SK-N-SH (cell line): Measurements from ENCODE around the gene CRYBG3. TPM values are rescaled to one million over a fixed set of nuclear protein-coding genes. Genes with fewer than 3 reads are reported as not detected.

ENCODE experiments used
- CTCF ChIA-PET: fragments of 300-600, 350-600 bp; formaldehyde crosslinking; extraction: SDS; loops from one replicate; lab custom pipeline; 2021; lab: Yijun Ruan, JAX
- POLR2A ChIA-PET: fragments of 350-600 bp; sonication (Branson Sonifier 250); formaldehyde crosslinking; extraction: SDS; loops from one replicate; lab custom pipeline; 2020; ENCODE audit warnings: antibody characterized with exemption, inconsistent platforms; lab: Yijun Ruan, JAX
- DNase-seq: peaks from one replicate; pipeline ENCODE4 v3.0.0; 2012
- H2AFZ ChIP-seq: fragments of 200-600 bp; sonication (generic); 2 replicates; pipeline ENCODE4 v1.8.1; 2016; ENCODE audit warnings: antibody characterized with exemption, mild to moderate bottlenecking, low read depth
- H3F3A ChIP-seq: fragments of 200-600 bp; sonication (generic); replicated peaks from 2 replicates; pipeline ENCODE3; 2016; ENCODE audit warnings: antibody characterized with exemption, mild to moderate bottlenecking; ENCODE audit not compliant: insufficient read depth
- H3K27ac ChIP-seq, 2 experiments: fragments of 200-500 bp in 1 of 2; fragments of 200-600 bp in 1 of 2; sonication (Bioruptor generic) in 1 of 2; sonication (generic), shearing (Covaris generic) in 1 of 2; 2 replicates each; pipeline versions ENCODE4 v1.5.1 to v1.6.1; 2014 to 2016; ENCODE audit warnings: low read depth in 2 of 2, inconsistent platforms in 1 of 2, low read length in 1 of 2, mild to moderate bottlenecking in 1 of 2, mixed read lengths in 1 of 2
- H3K27me3 ChIP-seq: fragments of 200-600 bp; sonication (generic), shearing (Covaris generic); 2 replicates; pipeline ENCODE4 v1.6.1; 2016; ENCODE audit warnings: mixed run types; ENCODE audit not compliant: insufficient read depth
- H3K36me3 ChIP-seq, 2 experiments: fragments of 200-500 bp in 1 of 2; fragments of 200-600 bp in 1 of 2; sonication (Bioruptor generic) in 1 of 2; sonication (generic) in 1 of 2; replicated peaks in 1 of 2; 2 replicates each; pipeline versions ENCODE3 to v1.5.1; 2014 to 2016; ENCODE audit warnings: low read length in 1 of 2, mild to moderate bottlenecking in 1 of 2; ENCODE audit not compliant: insufficient read depth in 2 of 2, control insufficient read depth in 1 of 2
- H3K4me1 ChIP-seq, 2 experiments: fragments of 200-500 bp in 1 of 2; fragments of 200-600 bp in 1 of 2; sonication (Bioruptor generic) in 1 of 2; sonication (generic), shearing (Covaris generic) in 1 of 2; 2 replicates each; pipeline versions ENCODE4 v1.5.1 to v1.6.1; 2014 to 2016; ENCODE audit warnings: low read depth in 1 of 2, low read length in 1 of 2, mixed run types in 1 of 2; ENCODE audit not compliant: insufficient read depth in 2 of 2, control insufficient read depth in 1 of 2
- H3K4me2 ChIP-seq: fragments of 200-600 bp; sonication (generic), shearing (Covaris generic); 2 replicates; pipeline ENCODE4 v1.6.1; 2017; ENCODE audit warnings: mixed run types
- H3K4me3 ChIP-seq, 2 experiments: fragments of 200-500 bp in 1 of 2; fragments of 200-600 bp in 1 of 2; sonication (Bioruptor generic) in 1 of 2; sonication (generic), shearing (Covaris generic) in 1 of 2; 2 replicates each; pipeline versions ENCODE4 v1.5.1 to v1.8.1; 2014 to 2016; ENCODE audit warnings: low read depth in 2 of 2, inconsistent platforms in 1 of 2, low read length in 1 of 2, mild to moderate bottlenecking in 1 of 2, mixed read lengths in 1 of 2, moderate library complexity in 1 of 2
- H3K79me2 ChIP-seq: fragments of 200-600 bp; sonication (generic); 2 replicates; pipeline ENCODE4 v1.8.1; 2017; ENCODE audit warnings: mild to moderate bottlenecking; ENCODE audit not compliant: insufficient read depth
- H3K9ac ChIP-seq: fragments of 200-600 bp; sonication (generic); 2 replicates; pipeline ENCODE4 v1.6.1; 2017; ENCODE audit warnings: mixed run types
- H3K9me2 ChIP-seq: fragments of 200-600 bp; sonication (generic); 2 replicates; pipeline ENCODE4 v1.6.1; 2017; ENCODE audit warnings: mixed run types
- H3K9me3 ChIP-seq: fragments of 200-600 bp; sonication (generic); 2 replicates; pipeline ENCODE4 v1.6.1; 2017; ENCODE audit warnings: mixed run types, mild to moderate bottlenecking, moderate library complexity
- H4K20me1 ChIP-seq: fragments of 200-600 bp; sonication (generic); 2 replicates; pipeline ENCODE4 v1.6.1; 2017; ENCODE audit warnings: mild to moderate bottlenecking, mixed run types; ENCODE audit not compliant: insufficient read depth
- CHD2 ChIP-seq: fragments of 150-350 bp; IDR thresholded peaks from 2 replicates; pipeline ENCODE4 v1.6.1; 2018; ENCODE audit warnings: low read length; ENCODE audit not compliant: partially characterized antibody
- EP300 ChIP-seq, 2 experiments: IDR thresholded peaks; 2 replicates each; pipeline versions ENCODE4 v1.4.0 to v1.6.1; 2012; ENCODE audit warnings: borderline replicate concordance in 1 of 2, low read depth in 1 of 2, low read length in 1 of 2
- EZH2phosphoT487 ChIP-seq: fragments of 200-600 bp; sonication (generic); IDR thresholded peaks from 2 replicates; pipeline ENCODE4 v1.6.1; 2017; ENCODE audit warnings: low read depth, mixed run types, mild to moderate bottlenecking, antibody characterized with exemption, moderate library complexity, borderline replicate concordance
- FOSL2 ChIP-seq: IDR thresholded peaks from 2 replicates; pipeline ENCODE4 v1.4.0; 2012; ENCODE audit warnings: low read depth, mild to moderate bottlenecking, moderate library complexity, borderline replicate concordance
- FOXJ3 ChIP-seq: sonication (generic); formaldehyde crosslinking; IDR thresholded peaks from 2 replicates; pipeline ENCODE4 v1.5.1; 2020; ENCODE audit warnings: mild to moderate bottlenecking, missing genetic modification reagents
- GABPA ChIP-seq: IDR thresholded peaks from 2 replicates; pipeline ENCODE4 v1.4.0; 2012; ENCODE audit warnings: low read depth, mild to moderate bottlenecking
- IRF3 ChIP-seq: fragments of 150-350 bp; IDR thresholded peaks from 2 replicates; pipeline ENCODE4 v1.6.1; 2016; ENCODE audit warnings: mild to moderate bottlenecking, low read depth, low read length
- JUND ChIP-seq: IDR thresholded peaks from 2 replicates; pipeline ENCODE4 v1.4.0; 2012
- MEF2A ChIP-seq: IDR thresholded peaks from 2 replicates; pipeline ENCODE4 v1.4.0; 2012; ENCODE audit warnings: low read depth, borderline replicate concordance
- NRF1 ChIP-seq: IDR thresholded peaks from 2 replicates; pipeline ENCODE4 v1.6.1; 2012; ENCODE audit warnings: low read depth, mild to moderate bottlenecking, low read length
- RAD21 ChIP-seq: IDR thresholded peaks from 2 replicates; pipeline ENCODE4 v1.6.1; 2012; ENCODE audit warnings: mild to moderate bottlenecking, low read length
- TCF12 ChIP-seq: IDR thresholded peaks from 2 replicates; pipeline ENCODE4 v1.4.0; 2012
- WGBS: methylation state at CpG from one replicate; pipeline ENCODE4 v1.1.6; 2017; ENCODE audit warnings: low lambda C conversion rate; 5-methylcytosine and 5-hydroxymethylcytosine counted together
- polyA plus RNA-seq, 3 experiments: library from polyadenylated mRNA; depleted of rRNA; stranded (reverse); fragments of >200 nt; gene quantifications; 2 replicates each; pipeline ENCODE4 v1.2.3, GENCODE V29; 2012

Gene CRYBG3
- polyA plus RNA-seq, 1 of the 3 experiments (the other 2 are of a cell fraction) = 2.4 TPM

DNA sequence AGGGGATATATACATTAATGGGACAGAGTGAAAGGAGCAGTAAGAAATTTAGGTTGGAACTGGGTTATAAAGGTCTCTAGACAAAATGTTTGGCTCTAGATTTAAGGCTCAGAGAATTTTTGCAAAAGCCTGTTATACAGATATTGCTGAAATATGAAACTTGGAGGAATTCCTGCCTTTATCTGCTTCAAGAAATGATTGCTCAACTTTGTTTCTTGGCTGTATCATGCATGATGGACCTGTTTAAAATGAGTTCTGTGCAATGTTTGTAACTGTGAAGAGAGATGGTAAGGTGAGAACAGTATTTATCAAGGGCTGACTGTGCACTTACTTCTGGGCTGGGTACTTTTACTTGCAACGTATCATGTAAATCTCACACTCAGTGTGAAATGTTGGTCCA is 3.3 kb downstream of the CRYBG3 start:
- TF ChIP-seq RAD21 (no peak), MEF2A (no peak), CHD2 (no peak)
- Histone ChIP-seq H3K4me1 (peaks cover 2 to 8% of the 10 kb centered on the region in 2 experiments; a peak in 2 of 4 replicates), H3K4me3 (no peak overlapping the region), H4K20me1 (no peaks in the 10 kb centered on the region), H3F3A (peaks cover 3% of the 10 kb centered on the region), H3K27ac (no peak overlapping the region), H2AFZ (no peak overlapping the region), H3K79me2 (peaks cover 16% of the 10 kb centered on the region), H3K36me3 (no peaks in the 10 kb centered on the region), H3K9me2 (no peaks in the 10 kb centered on the region), H3K9me3 (no peaks in the 10 kb centered on the region), H3K4me2 (no peak overlapping the region), H3K9ac (no peak overlapping the region), H3K27me3 (peaks cover 5% of the 10 kb centered on the region; the same call in 1 of the 2 replicates)
- no peak for DNase-seq
- POLR2A ChIA-PET = no interaction called here
- CTCF ChIA-PET = no interaction called here
- WGBS = 87% methylated on average over 1 of the region's 1 CpG

- no peaks in the 10 kb centered on the region for H3K9me2 ChIP-seq
- no peak overlapping the region for H3K4me2 ChIP-seq
- no peaks in the 10 kb centered on the region for H4K20me1 ChIP-seq
- no peaks in the 10 kb centered on the region for H3K9me3 ChIP-seq
- TF ChIP-seq EZH2phosphoT487 (no peak), TCF12 (no peak), EP300 (IDR thresholded peaks at IDR 0.05; ENCODE audit: borderline replicate concordance in 1 of 2, low read depth in 1 of 2, low read length in 1 of 2) (no peak)
- DNase-seq = no peak
- H2AFZ ChIP-seq = no peak overlapping the region
- H3K27ac ChIP-seq = no peak overlapping the region
- ChIA-PET POLR2A (no interaction called here), CTCF (interaction anchor here (0.8 kb wide), 1 partner anchor 10 kb away, joined by 3 read pairs; no protein-coding TSS in a partner anchor)
- H3K36me3 ChIP-seq = no peaks in the 10 kb centered on the region
- H3K79me2 ChIP-seq = peaks cover 16% of the 10 kb centered on the region
- H3K4me1 ChIP-seq = peaks cover 0 to 7% of the 10 kb centered on the region in 2 experiments; a peak in 2 of 4 replicates
- H3K9ac ChIP-seq = no peak overlapping the region
- 98% methylated on average over 2 of the region's 2 CpGs for WGBS
- H3K27me3 ChIP-seq = no peaks in the 10 kb centered on the region
- H3K4me3 ChIP-seq = no peak overlapping the region
- no peaks in the 10 kb centered on the region for H3F3A ChIP-seq
Observed at GRCh38 chr3:97827741-97828471, 6.1 kb downstream of the CRYBG3 start.

DNA sequence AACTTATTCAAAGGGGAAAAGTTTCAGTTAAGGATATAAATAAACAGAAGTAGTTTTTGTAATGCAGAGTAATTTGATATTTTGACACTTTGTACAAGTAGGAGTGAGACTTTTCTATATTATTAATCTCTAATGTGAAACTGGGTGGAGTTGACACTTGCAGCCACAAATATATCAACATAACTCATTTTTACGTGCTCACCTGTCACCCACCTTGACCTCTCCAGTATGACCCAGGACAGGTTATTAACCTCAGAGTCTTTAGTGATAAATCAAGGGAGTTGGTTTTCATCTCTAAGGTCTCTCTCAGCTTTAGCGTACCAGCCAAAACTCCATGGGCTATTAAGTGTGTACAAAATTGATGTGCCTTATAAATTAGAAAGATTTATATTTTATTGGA is 7.4 kb downstream of the CRYBG3 start:
- Histone ChIP-seq H3K36me3 (no peaks in the 10 kb centered on the region), H4K20me1 (no peaks in the 10 kb centered on the region), H2AFZ (no peak overlapping the region), H3K27me3 (no peaks in the 10 kb centered on the region), H3K4me2 (no peak overlapping the region), H3K27ac (no peak overlapping the region), H3K9ac (no peak overlapping the region), H3K79me2 (peaks cover 9% of the 10 kb centered on the region), H3K9me3 (no peaks in the 10 kb centered on the region), H3K4me1 (no peaks in the 10 kb centered on the region), H3K9me2 (no peaks in the 10 kb centered on the region), H3K4me3 (no peak overlapping the region), H3F3A (no peaks in the 10 kb centered on the region)
- ChIA-PET CTCF (no interaction called here), POLR2A (no interaction called here)
- TF ChIP-seq FOSL2 (no peak), EZH2phosphoT487 (no peak), JUND (no peak), GABPA (no peak), FOXJ3 (CRISPR knock-in tag) (no peak), NRF1 (no peak), IRF3 (no peak), TCF12 (no peak)
- DNase-seq = no peak
- WGBS = 66% methylated on average over 2 of the region's 2 CpGs
